Panc1 (cell line): Measurements from ENCODE around the gene SHISA5. TPM values are rescaled to one million over a fixed set of nuclear protein-coding genes. Genes with fewer than 3 reads are reported as not detected.
A peak's percentile ranks its signal among the peaks of the same experiment; 100 is the strongest.

Experiments
- ATAC-seq: fragments of 200-7000 bp; cut with Tn5 transposase; 2 replicates; pipeline ENCODE4 v1.9.1; 2020; ENCODE audit warnings: mild to moderate bottlenecking, moderate library complexity
- Bru-seq: library from RNA; stranded (reverse); fragments of 400-500 nt; gene quantifications from one replicate; lab custom pipeline; 2021; lab: Mats Ljungman, UMichigan
- BruChase-seq, 2 experiments: library from RNA; stranded (reverse); fragments of 400-500 nt; gene quantifications; one replicate each; lab custom pipeline; 2021; lab: Mats Ljungman, UMichigan
- BruUV-seq: library from RNA; stranded (reverse); fragments of 400-500 nt; replicated peaks from 2 replicates; lab custom pipeline; 2021; lab: Mats Ljungman, UMichigan
- CTCF ChIA-PET: fragments of 300-600 bp; sonication (Branson Sonifier 250); formaldehyde crosslinking; loops from one replicate; lab custom pipeline; 2022; ENCODE audit warnings: antibody characterized with exemption; lab: Charles Lee
- POLR2A ChIA-PET: fragments of 300-600 bp; sonication (Branson Sonifier 250); formaldehyde crosslinking; loops from one replicate; lab custom pipeline; 2022; ENCODE audit warnings: antibody characterized with exemption; lab: Charles Lee
- DNase-seq: peaks from one replicate; pipeline ENCODE4 v3.0.0-alpha.2; 2010; ENCODE audit warnings: low read depth, low spot score
- H3K27ac ChIP-seq: 2 replicates; pipeline ENCODE4 v1.5.1; 2011; ENCODE audit warnings: mild to moderate bottlenecking, low read length, inconsistent platforms
- H3K27me3 ChIP-seq: fragments of 200-500 bp; sonication (Bioruptor generic); 2 replicates; pipeline ENCODE4 v1.6.0; 2014; ENCODE audit warnings: low read length, inconsistent platforms; ENCODE audit not compliant: control insufficient read depth, insufficient read depth
- H3K36me3 ChIP-seq: fragments of 200-500 bp; sonication (Bioruptor generic); 2 replicates; pipeline ENCODE4 v1.5.1; 2014; ENCODE audit warnings: inconsistent platforms, mild to moderate bottlenecking, low read length, moderate library complexity; ENCODE audit not compliant: control insufficient read depth, insufficient read depth
- H3K4me1 ChIP-seq: 2 replicates; pipeline ENCODE4 v1.5.1; 2011; ENCODE audit warnings: inconsistent platforms, mild to moderate bottlenecking, low read length, moderate library complexity; ENCODE audit not compliant: control insufficient read depth, insufficient read depth
- H3K4me3 ChIP-seq, 2 experiments: 2 replicates each; pipeline ENCODE4 v1.5.1; 2011 to 2012; ENCODE audit warnings: low read depth in 2 of 2, low read length in 2 of 2, mild to moderate bottlenecking in 2 of 2, inconsistent platforms in 1 of 2, moderate library complexity in 1 of 2
- H3K9me3 ChIP-seq: fragments of 200-500 bp; sonication (Bioruptor generic); 2 replicates; pipeline ENCODE4 v1.5.1; 2014; ENCODE audit warnings: low read depth, mild to moderate bottlenecking, inconsistent platforms, low read length, moderate library complexity; ENCODE audit not compliant: control insufficient read depth, insufficient read depth
- CTCF ChIP-seq: fragments of 450-650 bp; IDR thresholded peaks from 2 replicates; pipeline ENCODE4 v1.5.1; 2017; ENCODE audit warnings: mild to moderate bottlenecking
- POLR2AphosphoS5 ChIP-seq: IDR thresholded peaks from 2 replicates; pipeline ENCODE4 v1.6.1; 2012; ENCODE audit warnings: mild to moderate bottlenecking, low read depth, low read length, moderate library complexity
- REST ChIP-seq, 2 experiments: IDR thresholded peaks; 2 replicates each; pipeline ENCODE4 v1.6.1; 2011 to 2012; ENCODE audit warnings: low read depth in 2 of 2, control low read depth in 1 of 2, low read length in 1 of 2, mild to moderate bottlenecking in 1 of 2, moderate library complexity in 1 of 2; ENCODE audit not compliant: insufficient read depth in 1 of 2
- SIN3A ChIP-seq: IDR thresholded peaks from 2 replicates; pipeline ENCODE4 v1.6.1; 2012; ENCODE audit warnings: low read depth, mild to moderate bottlenecking, low read length, moderate library complexity, borderline replicate concordance; ENCODE audit not compliant: insufficient read depth
- TCF7L2 ChIP-seq: IDR thresholded peaks from 2 replicates; pipeline ENCODE4 v1.6.1; 2011; ENCODE audit warnings: mild to moderate bottlenecking, low read depth, low read length, inconsistent platforms
- in situ Hi-C: cut with HindIII; loops from 2 replicates; pipeline ENCODE4 v1.10.0; 2016; ENCODE audit warnings: low sequenced_read_pairs, low pct_unique_long_range_greater_than_20kb
- intact Hi-C: fragments of 100-400 bp; cut with micrococcal nuclease; formaldehyde crosslinking; loops from one replicate; pipeline ENCODE4 v1.10.0; 2022; ENCODE audit not compliant: unreplicated experiment
- long read RNA-seq: library from polyadenylated mRNA; unstranded; transcript quantifications from one replicate; pipeline ENCODE4 v2.0.0, GENCODE V29; 2021; ENCODE audit not compliant: unreplicated experiment
- polyA plus RNA-seq: library from polyadenylated mRNA; unstranded; fragments of >200 nt; gene quantifications from one replicate; pipeline ENCODE4 v1.2.1, GENCODE V29; 2012; ENCODE audit warnings: missing spikeins; ENCODE audit not compliant: insufficient read length
- total RNA-seq: library from RNA; stranded (reverse); gene quantifications from one replicate; pipeline ENCODE4 v1.2.1, GENCODE V29; 2021; ENCODE audit not compliant: unreplicated experiment

Gene SHISA5
- total RNA-seq: 122 TPM
- polyA plus RNA-seq: 245 TPM
- Bru-seq, nascent RNA: percentile 53 among the genes with signal in this experiment
- percentile 58 among the genes with signal in this experiment for BruChase-seq, experiment 1, labeled RNA remaining after a 2-hour chase
- BruChase-seq, experiment 2, labeled RNA remaining after a 6-hour chase: percentile 71 among the genes with signal in this experiment
- long read RNA-seq, transcript SHISA5-206 (4 exons, 1,839 nt): major isoform, 107 of 289 reads
- long read RNA-seq, transcript SHISA5-201 (6 exons, 2,369 nt): minor isoform, 98 of 289 reads
- long read RNA-seq, partial matches to known transcripts: 61 of 289 reads
- long read RNA-seq, other reads (novel, unspliced or antisense): 17 of 289 reads

GRCh38 chr3:48504051-48504946, at the start of gene SHISA5:
Gene SHISA5 (minus strand): TSS chr3:48504174. CDS start chr3:48504094, 80 bp downstream.
- H3K27ac ChIP-seq: peak within 1 kb of the TSS; percentile 71
- TF ChIP-seq TCF7L2 (no peak), SIN3A (no peak), CTCF (no peak), POLR2AphosphoS5 (no peak), REST (IDR thresholded peaks at IDR 0.05; ENCODE audit: insufficient read depth in 1 of 2, low read depth in 2 of 2, low read length in 1 of 2) (no peak)
- H3K36me3 ChIP-seq: no peaks in the 10 kb centered on the region
- BruUV-seq: no TSS peak
- DNase-seq: no peak
- H3K27me3 ChIP-seq: no peaks in the 10 kb centered on the region
- peak; percentile 77 for ATAC-seq
- H3K4me1 ChIP-seq: peaks cover 19% of the 10 kb centered on the region
- ChIA-PET POLR2A (interaction anchor here (0.6 kb wide), 1 partner anchor 58 kb away, joined by 3 read pairs; the partner anchor contains the start of gene ATRIP), CTCF (interaction anchor here (0.6 kb wide), 1 partner anchor 27 kb away, joined by 5 read pairs; no protein-coding TSS in a partner anchor)
- intact Hi-C loops: no loop called here
- H3K4me3 ChIP-seq: peak within 1 kb of the TSS; percentile 51 to 61
- in situ Hi-C loops: no loop called here
- no peaks in the 10 kb centered on the region for H3K9me3 ChIP-seq

GRCh38 chr3:48553361-48553760, 49.4 kb upstream of the SHISA5 start:
- ChIA-PET CTCF (interaction anchor here (0.7 kb wide), 1 partner anchor 9 kb away, joined by 3 read pairs; no protein-coding TSS in a partner anchor), POLR2A (interaction anchor here (0.7 kb wide), 1 partner anchor 764 kb away, joined by 3 read pairs; no protein-coding TSS in a partner anchor)
- intact Hi-C loops (no loop called here), in situ Hi-C loops (no loop called here)
- Histone ChIP-seq H3K4me3 (no peak overlapping the region), H3K27ac (no peak overlapping the region), H3K4me1 (no peaks in the 10 kb centered on the region), H3K9me3 (no peaks in the 10 kb centered on the region), H3K27me3 (no peaks in the 10 kb centered on the region), H3K36me3 (no peaks in the 10 kb centered on the region)
- no peak for DNase-seq
- BruUV-seq: no TSS peak
- no peak for ATAC-seq
- TF ChIP-seq SIN3A: no peak
- no peak for TF ChIP-seq REST (IDR thresholded peaks at IDR 0.05; ENCODE audit: insufficient read depth in 1 of 2, low read depth in 2 of 2, low read length in 1 of 2)
- no peak for TF ChIP-seq TCF7L2
- TF ChIP-seq CTCF: no peak
- no peak for TF ChIP-seq POLR2AphosphoS5
